ENCODE results near the gene RTKN.
A peak's percentile ranks its signal among the peaks of the same experiment; 100 is the strongest.

DNA sequence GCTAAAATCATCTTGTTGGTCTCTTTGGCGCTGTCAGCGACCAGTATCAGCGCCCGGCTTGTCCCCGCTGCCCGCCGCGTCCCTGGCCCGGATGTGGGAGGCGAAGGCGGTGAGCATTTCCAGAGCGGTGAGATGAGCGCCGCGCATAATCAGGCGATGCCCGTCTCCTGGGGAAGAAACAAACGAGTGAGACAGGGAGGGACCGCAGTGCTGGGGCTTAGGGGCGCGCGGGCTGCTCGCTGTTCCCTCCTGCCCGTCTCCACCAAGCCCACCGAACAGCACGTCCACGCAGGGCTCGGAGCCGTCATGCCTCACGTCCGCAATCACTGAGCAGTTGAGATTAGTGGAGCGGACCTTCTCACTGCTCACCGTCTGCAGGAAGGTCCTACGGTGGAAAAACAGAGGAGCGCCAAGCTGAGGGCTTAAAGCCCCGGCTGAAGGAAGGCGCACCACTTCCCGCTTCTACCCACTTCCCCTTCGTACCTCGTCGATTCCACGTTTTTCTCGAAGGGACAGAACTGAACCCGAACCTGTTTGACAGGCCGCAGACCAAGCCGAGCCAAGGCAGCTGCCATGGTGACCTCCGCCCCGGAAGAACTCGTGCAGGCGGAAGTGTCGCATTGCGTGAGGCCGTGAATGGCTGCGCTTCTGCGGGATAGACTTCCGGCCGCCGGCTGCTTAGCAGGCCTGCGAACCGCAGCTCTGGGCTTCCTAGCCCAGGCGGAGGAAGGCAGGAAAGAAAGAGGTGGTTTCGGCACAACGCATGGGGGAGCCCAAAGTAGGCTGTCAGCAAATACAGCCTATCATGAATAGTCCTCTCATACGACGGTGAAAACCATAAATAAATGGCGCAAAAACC lies 30.6 kb upstream of the RTKN start, which contains the start of gene MRPL53:
- TF ChIP-seq POLR2A (IDR thresholded peaks at IDR 0.05): peak; percentile 86
- TF ChIP-seq, protein P1, sequence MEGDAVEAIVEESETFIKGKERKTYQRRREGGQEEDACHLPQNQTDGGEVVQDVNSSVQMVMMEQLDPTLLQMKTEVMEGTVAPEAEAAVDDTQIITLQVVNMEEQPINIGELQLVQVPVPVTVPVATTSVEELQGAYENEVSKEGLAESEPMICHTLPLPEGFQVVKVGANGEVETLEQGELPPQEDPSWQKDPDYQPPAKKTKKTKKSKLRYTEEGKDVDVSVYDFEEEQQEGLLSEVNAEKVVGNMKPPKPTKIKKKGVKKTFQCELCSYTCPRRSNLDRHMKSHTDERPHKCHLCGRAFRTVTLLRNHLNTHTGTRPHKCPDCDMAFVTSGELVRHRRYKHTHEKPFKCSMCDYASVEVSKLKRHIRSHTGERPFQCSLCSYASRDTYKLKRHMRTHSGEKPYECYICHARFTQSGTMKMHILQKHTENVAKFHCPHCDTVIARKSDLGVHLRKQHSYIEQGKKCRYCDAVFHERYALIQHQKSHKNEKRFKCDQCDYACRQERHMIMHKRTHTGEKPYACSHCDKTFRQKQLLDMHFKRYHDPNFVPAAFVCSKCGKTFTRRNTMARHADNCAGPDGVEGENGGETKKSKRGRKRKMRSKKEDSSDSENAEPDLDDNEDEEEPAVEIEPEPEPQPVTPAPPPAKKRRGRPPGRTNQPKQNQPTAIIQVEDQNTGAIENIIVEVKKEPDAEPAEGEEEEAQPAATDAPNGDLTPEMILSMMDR (IDR thresholded peaks at IDR 0.05): no peak
- TF ChIP-seq POLR2AphosphoS5 (IDR thresholded peaks at IDR 0.05): peak; percentile 97 to 100 (median 99)
